Mucosa of rectum (tissue), 2 donors: Measurements from ENCODE around the gene DNAH17.
"Not testable (repeated sequence)": the region's sequence is repeated elsewhere in the genome, so short reads cannot be mapped to it uniquely, and the experiment has no call there.

Experiments used
- H3K27ac ChIP-seq, 2 donors: one replicate each; pipeline ENCODE4 v1.7.0; 2013; ENCODE audit warnings: inconsistent platforms in 2 of 2, low read depth in 2 of 2, low read length in 2 of 2
- H3K27me3 ChIP-seq, 2 donors: one replicate each; pipeline ENCODE4 v1.7.0; 2013; ENCODE audit warnings: low read length in 2 of 2; ENCODE audit not compliant: control insufficient read depth in 2 of 2, insufficient read depth in 2 of 2
- H3K36me3 ChIP-seq, 2 donors: one replicate each; pipeline ENCODE4 v1.7.0; 2013; ENCODE audit warnings: low read length in 2 of 2; ENCODE audit not compliant: control insufficient read depth in 2 of 2, insufficient read depth in 2 of 2
- H3K4me1 ChIP-seq, 2 donors: one replicate each; pipeline ENCODE4 v1.7.0; 2013; ENCODE audit warnings: low read length in 2 of 2, mild to moderate bottlenecking in 1 of 2; ENCODE audit not compliant: control insufficient read depth in 2 of 2, insufficient read depth in 2 of 2
- H3K4me3 ChIP-seq, 2 donors: one replicate each; pipeline ENCODE4 v1.7.0; 2013; ENCODE audit warnings: low read length in 2 of 2
- H3K9ac ChIP-seq, 2 donors: one replicate each; pipeline ENCODE4 v1.7.0; 2013; ENCODE audit warnings: low read length in 2 of 2, low read depth in 1 of 2, mild to moderate bottlenecking in 1 of 2
- H3K9me3 ChIP-seq, 2 donors: one replicate each; pipeline ENCODE4 v1.7.0; 2013; ENCODE audit warnings: low read length in 2 of 2; ENCODE audit not compliant: control insufficient read depth in 2 of 2
- donor health status: healthy.
- donor health status: Normal muscosa, but diverticular disease.

The DNAH17 gene

GRCh38 chr17:78507526-78507925 is 69.7 kb downstream of the DNAH17 start:
- Histone ChIP-seq H3K27me3 (peaks cover 0 to 6% of the 10 kb centered on the region in 2 donors), H3K4me3 (no peak overlapping the region), H3K9ac (no peak overlapping the region), H3K36me3 (no peaks in the 10 kb centered on the region), H3K27ac (no peak overlapping the region), H3K4me1 (no peaks in the 10 kb centered on the region), H3K9me3 (no peaks in the 10 kb centered on the region)

- H3K4me3 ChIP-seq, result no peak overlapping the region
- H3K27ac ChIP-seq, result no peak overlapping the region
- no peaks in the 10 kb centered on the region for H3K36me3 ChIP-seq
- H3K4me1 ChIP-seq, result no peaks in the 10 kb centered on the region
- no peaks in the 10 kb centered on the region for H3K9me3 ChIP-seq
- H3K27me3 ChIP-seq, result peaks cover 0 to 6% of the 10 kb centered on the region in 2 donors
- H3K9ac ChIP-seq, result no peak overlapping the region
These were observed 70.5 kb downstream of the DNAH17 start for GRCh38 chr17:78506454-78507309.

- Histone ChIP-seq H3K4me1 (no peaks in the 10 kb centered on the region), H3K9me3 (no peaks in the 10 kb centered on the region), H3K27me3 (peaks cover 0 to 6% of the 10 kb centered on the region in 2 donors), H3K36me3 (no peaks in the 10 kb centered on the region), H3K4me3 (no peak overlapping the region), H3K27ac (no peak overlapping the region), H3K9ac (no peak overlapping the region)
These were observed 72.9 kb downstream of the DNAH17 start for GRCh38 chr17:78504156-78504925.

- H3K4me1 ChIP-seq, H3K27ac ChIP-seq, H3K9me3 ChIP-seq, H3K9ac ChIP-seq, H3K36me3 ChIP-seq, H3K27me3 ChIP-seq, H3K4me3 ChIP-seq: not testable (repeated sequence)
These were observed 73.8 kb downstream of the DNAH17 start for GRCh38 chr17:78503388-78503787.

- Histone ChIP-seq H3K9me3 (no peaks in the 10 kb centered on the region), H3K27me3 (peaks cover 0 to 3% of the 10 kb centered on the region in 2 donors), H3K4me3 (no peak overlapping the region), H3K27ac (no peak overlapping the region), H3K9ac (no peak overlapping the region), H3K36me3 (no peaks in the 10 kb centered on the region), H3K4me1 (no peaks in the 10 kb centered on the region)
These were observed 74.5 kb downstream of the DNAH17 start for GRCh38 chr17:78502611-78503148.

- H3K9ac ChIP-seq, result no peak overlapping the region
- H3K27ac ChIP-seq, result no peak overlapping the region
- peaks cover 0 to 3% of the 10 kb centered on the region in 2 donors for H3K27me3 ChIP-seq
- no peaks in the 10 kb centered on the region for H3K4me1 ChIP-seq
- no peaks in the 10 kb centered on the region for H3K36me3 ChIP-seq
- H3K9me3 ChIP-seq, result no peaks in the 10 kb centered on the region
- H3K4me3 ChIP-seq, result no peak overlapping the region
These were observed 75.8 kb downstream of the DNAH17 start for GRCh38 chr17:78501241-78502036.

- Histone ChIP-seq H3K27me3 (peaks cover 0 to 3% of the 10 kb centered on the region in 2 donors), H3K27ac (no peak overlapping the region), H3K9me3 (no peaks in the 10 kb centered on the region), H3K4me3 (no peak overlapping the region), H3K4me1 (no peaks in the 10 kb centered on the region), H3K36me3 (no peaks in the 10 kb centered on the region), H3K9ac (no peak overlapping the region)
These were observed 76.4 kb downstream of the DNAH17 start for GRCh38 chr17:78500806-78501205.

- Histone ChIP-seq H3K36me3 (no peaks in the 10 kb centered on the region), H3K4me1 (no peaks in the 10 kb centered on the region), H3K27me3 (no peaks in the 10 kb centered on the region), H3K4me3 (no peak overlapping the region), H3K9me3 (no peaks in the 10 kb centered on the region), H3K27ac (no peak overlapping the region), H3K9ac (no peak overlapping the region)
These were observed 77.3 kb downstream of the DNAH17 start for GRCh38 chr17:78499715-78500540.

- no peaks in the 10 kb centered on the region for H3K36me3 ChIP-seq
- no peak overlapping the region for H3K9ac ChIP-seq
- H3K27ac ChIP-seq, result no peak overlapping the region
- no peaks in the 10 kb centered on the region for H3K4me1 ChIP-seq
- H3K4me3 ChIP-seq, result no peak overlapping the region
- no peaks in the 10 kb centered on the region for H3K9me3 ChIP-seq
- H3K27me3 ChIP-seq, result no peaks in the 10 kb centered on the region
These were observed 78.3 kb downstream of the DNAH17 start for GRCh38 chr17:78498848-78499247.
